ENCODE data around the gene SMNDC1.
"Not testable (repeated sequence)": the region's sequence is repeated elsewhere in the genome, so short reads cannot be mapped to it uniquely, and the experiment has no call there.

SMNDC1 gene

GRCh38 chr10:110278562-110279406 lies 25.9 kb downstream of the SMNDC1 start:
- DNase-seq = no peak

GRCh38 chr10:110277591-110277990 lies 27.1 kb downstream of the SMNDC1 start:
- DNase-seq = no peak

GRCh38 chr10:110276603-110277002 lies 28.1 kb downstream of the SMNDC1 start:
- DNase-seq = no peak

- no peak for DNase-seq
Measured at GRCh38 chr10:110275128-110275729, 29.5 kb downstream of the SMNDC1 start.

- DNase-seq = no peak
Measured at GRCh38 chr10:110274647-110275046, 30.1 kb downstream of the SMNDC1 start.

- no peak for DNase-seq
Measured at GRCh38 chr10:110274072-110274627, 30.6 kb downstream of the SMNDC1 start.

GRCh38 chr10:110273474-110273873 lies 31.2 kb downstream of the SMNDC1 start:
- no peak for DNase-seq

GRCh38 chr10:110272995-110273394 lies 31.7 kb downstream of the SMNDC1 start:
- not testable (repeated sequence) for DNase-seq

GRCh38 chr10:110269374-110270318 lies 35.1 kb downstream of the SMNDC1 start:
- DNase-seq = no peak

- no peak for DNase-seq
Measured at GRCh38 chr10:110268971-110269370, 35.7 kb downstream of the SMNDC1 start.

- no peak for DNase-seq
Measured at GRCh38 chr10:110268442-110268841, 36.3 kb downstream of the SMNDC1 start.

GRCh38 chr10:110267276-110267675 lies 37.4 kb downstream of the SMNDC1 start:
- no peak for DNase-seq

- no peak for DNase-seq
Measured at GRCh38 chr10:110265573-110266193, 39.0 kb downstream of the SMNDC1 start.

- DNase-seq = no peak
Measured at GRCh38 chr10:110263164-110263563, 41.6 kb downstream of the SMNDC1 start.

GRCh38 chr10:110260746-110261477 lies 43.8 kb downstream of the SMNDC1 start:
- no peak for DNase-seq

- no peak for DNase-seq
Measured at GRCh38 chr10:110259317-110259716, 45.4 kb downstream of the SMNDC1 start.

GRCh38 chr10:110258542-110258941 lies 46.2 kb downstream of the SMNDC1 start:
- no peak for DNase-seq

GRCh38 chr10:110254467-110254866 lies 50.3 kb downstream of the SMNDC1 start:
- no peak for DNase-seq

GRCh38 chr10:110252151-110252550 lies 52.6 kb downstream of the SMNDC1 start:
- DNase-seq = no peak

GRCh38 chr10:110251392-110251791 lies 53.3 kb downstream of the SMNDC1 start:
- not testable (repeated sequence) for DNase-seq

GRCh38 chr10:110249489-110249888 lies 55.2 kb downstream of the SMNDC1 start:
- DNase-seq = not testable (repeated sequence)

- not testable (repeated sequence) for DNase-seq
Measured at GRCh38 chr10:110247833-110248232, 56.9 kb downstream of the SMNDC1 start.
